GM12865 (cell line): ENCODE data around the gene FBXO8.

Source experiments
- DNase-seq: peaks from one replicate; pipeline ENCODE4 v3.0.0; 2010; ENCODE audit warnings: low read depth
- H3K4me3 ChIP-seq: 2 replicates; pipeline ENCODE4 v1.5.1; 2011; ENCODE audit warnings: mild to moderate bottlenecking, low read depth, low read length, control low read depth
- CTCF ChIP-seq: IDR thresholded peaks from 2 replicates; pipeline ENCODE4 v1.5.1; 2011; ENCODE audit warnings: low read length, control low read depth, low read depth, inconsistent platforms; ENCODE audit not compliant: insufficient read depth; ENCODE audit errors: missing control alignments

Gene FBXO8

GRCh38 chr4:174207367-174207766, 76.1 kb downstream of the FBXO8 start:
- no peak for DNase-seq
- no peak overlapping the region for H3K4me3 ChIP-seq
- no peak for TF ChIP-seq CTCF

- no peak for TF ChIP-seq CTCF
- DNase-seq = no peak
These were observed 79.2 kb downstream of the FBXO8 start for GRCh38 chr4:174204164-174204831.

GRCh38 chr4:174201871-174202270, 81.6 kb downstream of the FBXO8 start:
- no peak for DNase-seq
- H3K4me3 ChIP-seq = no peak overlapping the region
- no peak for TF ChIP-seq CTCF

More at GRCh38 chr4:174204164-174204831, 79.2 kb downstream of the FBXO8 start:
- H3K4me3 ChIP-seq = no peak overlapping the region

- no peak for DNase-seq
- H3K4me3 ChIP-seq = no peak overlapping the region
- TF ChIP-seq CTCF = no peak
These were observed 83.7 kb downstream of the FBXO8 start for GRCh38 chr4:174199735-174200134.

- no peak overlapping the region for H3K4me3 ChIP-seq
- no peak for DNase-seq
- TF ChIP-seq CTCF = no peak
These were observed 84.6 kb downstream of the FBXO8 start for GRCh38 chr4:174198828-174199227.

GRCh38 chr4:174198396-174198795, 85.1 kb downstream of the FBXO8 start:
- TF ChIP-seq CTCF = no peak
- DNase-seq = no peak
- H3K4me3 ChIP-seq = no peak overlapping the region
